GM23338 (cell line): Measurements from ENCODE around the gene MAN1C1. TPM values are rescaled to one million over a fixed set of nuclear protein-coding genes. Genes with fewer than 3 reads are reported as not detected.
"Not testable (repeated sequence)": the region's sequence is repeated elsewhere in the genome, so short reads cannot be mapped to it uniquely, and the experiment has no call there.

Experiments used
- ATAC-seq: fragments of 200-7000 bp; cut with Tn5 transposase; 3 replicates; pipeline ENCODE4 v1.9.1; 2020
- DNase-seq: peaks from one replicate; pipeline ENCODE4 v3.0.0-alpha.2; 2015; ENCODE audit warnings: low spot score
- H2AFZ ChIP-seq: fragments of 200-600 bp; sonication (generic); 2 replicates; pipeline ENCODE4 v1.8.0; 2016; ENCODE audit warnings: antibody characterized with exemption, mild to moderate bottlenecking, moderate library complexity
- H3F3A ChIP-seq: fragments of 200-600 bp; sonication (generic); replicated peaks from 2 replicates; pipeline ENCODE4 v1.8.0; 2017; ENCODE audit warnings: antibody characterized with exemption, mixed run types, low read depth
- H3K27ac ChIP-seq: fragments of 200-600 bp; sonication (generic); 2 replicates; pipeline ENCODE4 v1.6.1; 2016; ENCODE audit warnings: low read depth
- H3K27me3 ChIP-seq: fragments of 200-600 bp; sonication (generic); 2 replicates; pipeline ENCODE4 v1.8.0; 2016; ENCODE audit warnings: mild to moderate bottlenecking, mixed run types, moderate library complexity; ENCODE audit not compliant: insufficient read depth
- H3K36me3 ChIP-seq: fragments of 200-600 bp; sonication (generic); 2 replicates; pipeline ENCODE4 v1.8.0; 2016; ENCODE audit warnings: mild to moderate bottlenecking; ENCODE audit not compliant: insufficient read depth
- H3K4me1 ChIP-seq: fragments of 200-600 bp; sonication (generic); 2 replicates; pipeline ENCODE4 v1.8.0; 2016; ENCODE audit warnings: mild to moderate bottlenecking, moderate library complexity; ENCODE audit not compliant: insufficient read depth
- H3K4me2 ChIP-seq: fragments of 200-600 bp; sonication (generic); 2 replicates; pipeline ENCODE4 v1.7.1; 2017; ENCODE audit warnings: mixed run types
- H3K4me3 ChIP-seq: fragments of 200-600 bp; sonication (generic); 2 replicates; pipeline ENCODE4 v1.6.1; 2016; ENCODE audit warnings: mixed run types
- H3K79me2 ChIP-seq: fragments of 200-600 bp; sonication (generic); replicated peaks from 2 replicates; pipeline ENCODE4 v1.8.0; 2017; ENCODE audit warnings: mild to moderate bottlenecking; ENCODE audit not compliant: insufficient read depth
- H3K9me2 ChIP-seq: fragments of 200-600 bp; sonication (generic); 2 replicates; pipeline ENCODE4 v1.8.0; 2017; ENCODE audit not compliant: insufficient read depth
- H4K20me1 ChIP-seq: fragments of 200-600 bp; sonication (generic); replicated peaks from 2 replicates; pipeline ENCODE4 v1.8.0; 2017; ENCODE audit warnings: mild to moderate bottlenecking; ENCODE audit not compliant: insufficient read depth
- H3K27ac Mint-ChIP-seq: 2 replicates; pipeline ENCODE4 v1.8.0; 2020; ENCODE audit warnings: inconsistent platforms, mild to moderate bottlenecking, moderate library complexity, mixed read lengths
- H3K27me3 Mint-ChIP-seq: 3 replicates; pipeline ENCODE4 v1.8.0; 2022; ENCODE audit warnings: low read depth, mild to moderate bottlenecking, moderate library complexity, mixed read lengths, inconsistent platforms; ENCODE audit not compliant: insufficient read depth, poor library complexity
- H3K36me3 Mint-ChIP-seq: 3 replicates; pipeline ENCODE4 v1.8.0; 2021; ENCODE audit warnings: low read depth, mild to moderate bottlenecking, inconsistent platforms, moderate library complexity, mixed read lengths
- H3K4me1 Mint-ChIP-seq: 3 replicates; pipeline ENCODE4 v1.8.0; 2020; ENCODE audit warnings: mild to moderate bottlenecking, inconsistent platforms, mixed read lengths
- H3K4me3 Mint-ChIP-seq: 3 replicates; pipeline ENCODE4 v1.8.0; 2021; ENCODE audit warnings: moderate library complexity, mild to moderate bottlenecking, inconsistent platforms, mixed read lengths
- H3K9me3 Mint-ChIP-seq: 3 replicates; pipeline ENCODE4 v1.8.0; 2020; ENCODE audit warnings: moderate library complexity, mild to moderate bottlenecking, inconsistent platforms, mixed read lengths
- NANOG ChIP-seq: IDR thresholded peaks from 2 replicates; pipeline ENCODE4 v1.6.1; 2016; ENCODE audit warnings: antibody characterized with exemption, borderline replicate concordance
- polyA plus RNA-seq: library from polyadenylated mRNA; unstranded; fragments of >200 nt; fragmentation: Nextera tagmentation; extraction: Ambion mirVana; gene quantifications from 2 replicates; pipeline ENCODE4 v1.2.1, GENCODE V29; 2016
- total RNA-seq: library from RNA; depleted of rRNA; stranded (reverse); fragments of >200 nt; shearing (Covaris generic); gene quantifications from 2 replicates; pipeline ENCODE4 v1.2.3, GENCODE V29; 2014
- TF ChIP-seq, protein P1 (sequence below): fragments of 250-450 bp; sonication (Bioruptor Pico); IDR thresholded peaks from 2 replicates; pipeline ENCODE4 v1.5.0; 2020; ENCODE audit warnings: mild to moderate bottlenecking, moderate library complexity

Gene MAN1C1
- total and polyA plus RNA-seq, 2 experiments from 2014 or later, result 5.4 to 13.6 TPM

DNA sequence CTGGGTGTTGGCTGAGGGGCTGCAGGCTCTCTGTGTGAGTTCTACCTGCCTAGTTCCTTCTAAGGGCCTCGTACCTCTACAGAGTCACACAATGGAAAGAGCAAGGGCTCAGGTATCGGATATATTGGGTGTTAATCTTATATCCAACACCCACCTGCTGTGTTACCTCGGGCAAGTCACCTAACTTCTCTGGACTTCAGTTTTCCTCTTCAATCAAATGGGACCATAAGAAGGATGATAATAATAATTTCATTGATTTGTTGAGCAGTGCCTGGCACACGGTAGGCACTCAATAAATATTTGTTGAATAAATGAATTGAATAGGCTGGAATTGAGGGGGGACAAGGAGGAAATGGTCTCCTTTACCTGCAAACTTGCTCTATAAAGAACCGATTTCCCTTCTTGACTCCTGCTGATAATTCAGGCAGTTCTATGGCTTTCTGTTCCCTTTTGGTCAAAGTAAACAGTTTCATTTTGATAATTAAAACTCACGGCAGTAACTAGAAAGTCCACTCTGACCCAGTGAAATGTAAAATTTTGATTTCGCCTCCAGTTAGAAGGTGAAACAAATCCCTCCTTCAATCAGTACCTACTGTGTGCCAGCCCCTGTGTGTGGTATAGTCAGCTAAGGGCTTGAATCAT, 16.5 kb upstream of the MAN1C1 start (continued):
- TF ChIP-seq, protein P1, sequence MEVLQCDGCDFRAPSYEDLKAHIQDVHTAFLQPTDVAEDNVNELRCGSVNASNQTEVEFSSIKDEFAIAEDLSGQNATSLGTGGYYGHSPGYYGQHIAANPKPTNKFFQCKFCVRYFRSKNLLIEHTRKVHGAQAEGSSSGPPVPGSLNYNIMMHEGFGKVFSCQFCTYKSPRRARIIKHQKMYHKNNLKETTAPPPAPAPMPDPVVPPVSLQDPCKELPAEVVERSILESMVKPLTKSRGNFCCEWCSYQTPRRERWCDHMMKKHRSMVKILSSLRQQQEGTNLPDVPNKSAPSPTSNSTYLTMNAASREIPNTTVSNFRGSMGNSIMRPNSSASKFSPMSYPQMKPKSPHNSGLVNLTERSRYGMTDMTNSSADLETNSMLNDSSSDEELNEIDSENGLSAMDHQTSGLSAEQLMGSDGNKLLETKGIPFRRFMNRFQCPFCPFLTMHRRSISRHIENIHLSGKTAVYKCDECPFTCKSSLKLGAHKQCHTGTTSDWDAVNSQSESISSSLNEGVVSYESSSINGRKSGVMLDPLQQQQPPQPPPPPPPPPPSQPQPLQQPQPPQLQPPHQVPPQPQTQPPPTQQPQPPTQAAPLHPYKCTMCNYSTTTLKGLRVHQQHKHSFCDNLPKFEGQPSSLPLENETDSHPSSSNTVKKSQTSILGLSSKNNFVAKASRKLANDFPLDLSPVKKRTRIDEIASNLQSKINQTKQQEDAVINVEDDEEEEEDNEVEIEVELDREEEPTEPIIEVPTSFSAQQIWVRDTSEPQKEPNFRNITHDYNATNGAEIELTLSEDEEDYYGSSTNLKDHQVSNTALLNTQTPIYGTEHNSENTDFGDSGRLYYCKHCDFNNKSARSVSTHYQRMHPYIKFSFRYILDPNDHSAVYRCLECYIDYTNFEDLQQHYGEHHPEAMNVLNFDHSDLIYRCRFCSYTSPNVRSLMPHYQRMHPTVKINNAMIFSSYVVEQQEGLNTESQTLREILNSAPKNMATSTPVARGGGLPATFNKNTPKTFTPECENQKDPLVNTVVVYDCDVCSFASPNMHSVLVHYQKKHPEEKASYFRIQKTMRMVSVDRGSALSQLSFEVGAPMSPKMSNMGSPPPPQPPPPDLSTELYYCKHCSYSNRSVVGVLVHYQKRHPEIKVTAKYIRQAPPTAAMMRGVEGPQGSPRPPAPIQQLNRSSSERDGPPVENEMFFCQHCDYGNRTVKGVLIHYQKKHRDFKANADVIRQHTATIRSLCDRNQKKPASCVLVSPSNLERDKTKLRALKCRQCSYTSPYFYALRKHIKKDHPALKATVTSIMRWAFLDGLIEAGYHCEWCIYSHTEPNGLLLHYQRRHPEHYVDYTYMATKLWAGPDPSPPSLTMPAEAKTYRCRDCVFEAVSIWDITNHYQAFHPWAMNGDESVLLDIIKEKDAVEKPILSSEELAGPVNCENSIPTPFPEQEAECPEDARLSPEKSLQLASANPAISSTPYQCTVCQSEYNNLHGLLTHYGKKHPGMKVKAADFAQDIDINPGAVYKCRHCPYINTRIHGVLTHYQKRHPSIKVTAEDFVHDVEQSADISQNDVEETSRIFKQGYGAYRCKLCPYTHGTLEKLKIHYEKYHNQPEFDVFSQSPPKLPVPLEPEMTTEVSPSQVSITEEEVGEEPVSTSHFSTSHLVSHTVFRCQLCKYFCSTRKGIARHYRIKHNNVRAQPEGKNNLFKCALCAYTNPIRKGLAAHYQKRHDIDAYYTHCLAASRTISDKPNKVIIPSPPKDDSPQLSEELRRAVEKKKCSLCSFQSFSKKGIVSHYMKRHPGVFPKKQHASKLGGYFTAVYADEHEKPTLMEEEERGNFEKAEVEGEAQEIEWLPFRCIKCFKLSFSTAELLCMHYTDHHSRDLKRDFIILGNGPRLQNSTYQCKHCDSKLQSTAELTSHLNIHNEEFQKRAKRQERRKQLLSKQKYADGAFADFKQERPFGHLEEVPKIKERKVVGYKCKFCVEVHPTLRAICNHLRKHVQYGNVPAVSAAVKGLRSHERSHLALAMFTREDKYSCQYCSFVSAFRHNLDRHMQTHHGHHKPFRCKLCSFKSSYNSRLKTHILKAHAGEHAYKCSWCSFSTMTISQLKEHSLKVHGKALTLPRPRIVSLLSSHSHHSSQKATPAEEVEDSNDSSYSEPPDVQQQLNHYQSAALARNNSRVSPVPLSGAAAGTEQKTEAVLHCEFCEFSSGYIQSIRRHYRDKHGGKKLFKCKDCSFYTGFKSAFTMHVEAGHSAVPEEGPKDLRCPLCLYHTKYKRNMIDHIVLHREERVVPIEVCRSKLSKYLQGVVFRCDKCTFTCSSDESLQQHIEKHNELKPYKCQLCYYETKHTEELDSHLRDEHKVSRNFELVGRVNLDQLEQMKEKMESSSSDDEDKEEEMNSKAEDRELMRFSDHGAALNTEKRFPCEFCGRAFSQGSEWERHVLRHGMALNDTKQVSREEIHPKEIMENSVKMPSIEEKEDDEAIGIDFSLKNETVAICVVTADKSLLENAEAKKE (CRISPR knock-in tag), result no peak
- TF ChIP-seq NANOG, result no peak

DNA sequence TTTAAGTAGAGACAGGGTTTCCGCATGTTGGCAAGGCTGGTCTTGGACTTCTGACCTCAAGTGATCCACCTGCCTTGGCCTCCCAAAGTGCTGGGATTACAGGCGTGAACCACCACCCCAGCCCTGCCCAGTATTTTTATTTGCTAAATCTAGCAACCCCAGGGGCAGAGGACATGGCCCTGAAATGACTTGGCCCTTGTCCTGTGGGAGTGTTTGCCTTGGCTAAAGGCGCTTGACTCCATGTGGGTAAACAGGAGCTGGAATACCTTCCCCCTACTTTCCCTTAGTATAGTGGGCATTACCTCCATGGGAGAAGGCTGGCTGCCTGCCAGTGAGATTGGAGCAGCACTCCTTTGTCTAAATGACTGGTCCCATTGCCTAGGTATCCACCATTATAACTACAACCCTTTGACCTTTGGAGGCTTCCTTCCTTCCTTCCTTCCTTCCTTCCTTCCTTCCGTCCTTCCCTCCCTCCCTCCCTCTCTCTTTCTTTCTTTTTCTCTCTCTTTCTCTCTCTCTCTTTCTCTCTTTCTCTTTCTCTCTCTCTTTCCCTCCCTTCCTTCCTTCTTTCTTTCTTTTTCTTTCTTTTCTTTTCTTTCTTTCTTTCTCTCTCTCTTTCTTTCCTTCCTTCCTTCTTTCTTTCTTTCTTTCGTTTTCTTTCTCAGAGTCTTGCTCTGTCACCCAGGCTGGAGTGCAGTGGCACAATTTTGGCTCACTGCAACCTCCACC, 15.5 kb upstream of the MAN1C1 start:
- not testable (repeated sequence) for H3K36me3 ChIP-seq, H3K27me3 Mint-ChIP-seq, H3K27me3 ChIP-seq, DNase-seq, H3K9me2 ChIP-seq, H3K27ac Mint-ChIP-seq, H3K4me3 Mint-ChIP-seq, H3K4me1 Mint-ChIP-seq, H4K20me1 ChIP-seq, H3K4me3 ChIP-seq, ATAC-seq, H3K4me1 ChIP-seq, H3K27ac ChIP-seq, H3F3A ChIP-seq, H3K36me3 Mint-ChIP-seq, H3K79me2 ChIP-seq, H3K4me2 ChIP-seq
- H2AFZ ChIP-seq, result 0 out of 2 replicates have a peak overlapping the region, but pooled peaks have one; percentile 47
- H3K9me3 Mint-ChIP-seq, result peaks cover 10% of the 10 kb centered on the region; the same call in 2 of the 3 replicates

DNA sequence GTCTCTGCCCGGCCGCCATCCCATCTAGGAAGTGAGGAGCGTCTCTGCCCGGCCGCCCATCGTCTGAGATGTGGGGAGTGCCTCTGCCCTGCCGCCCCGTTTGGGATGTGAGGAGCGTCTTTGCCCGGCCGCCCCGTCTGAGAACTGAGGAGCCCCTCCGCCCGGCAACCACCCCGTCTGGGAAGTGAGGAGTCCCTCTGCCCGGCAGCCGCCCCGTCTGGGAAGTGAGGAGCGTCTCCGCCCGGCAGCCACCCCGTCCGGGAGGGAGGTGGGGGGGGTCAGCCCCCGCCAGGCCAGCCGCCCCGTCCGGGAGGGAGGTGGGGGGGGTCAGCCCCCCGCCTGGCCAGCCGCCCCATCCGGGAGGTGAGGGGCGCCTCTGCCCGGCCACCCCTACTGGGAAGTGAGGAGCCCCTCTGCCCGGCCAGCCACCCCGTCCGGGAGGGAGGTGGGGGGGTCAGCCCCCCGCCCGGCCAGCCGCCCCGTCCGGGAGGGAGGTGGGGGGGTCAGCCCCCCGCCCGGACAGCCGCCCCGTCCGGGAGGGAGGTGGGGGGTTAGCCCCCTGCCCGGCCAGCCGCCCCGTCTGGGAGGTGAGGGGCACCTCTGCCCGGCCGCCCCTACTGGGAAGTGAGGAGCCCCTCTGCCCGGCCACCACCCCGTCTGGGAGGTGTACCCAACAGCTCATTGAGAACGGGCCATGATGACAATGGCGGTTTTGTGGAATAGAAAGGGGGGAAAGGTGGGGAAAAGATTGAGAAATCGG, 12.6 kb upstream of the MAN1C1 start:
- not testable (repeated sequence) for ATAC-seq, H3K4me1 Mint-ChIP-seq, H3K4me2 ChIP-seq, H3K27me3 ChIP-seq, H4K20me1 ChIP-seq, H3K27ac ChIP-seq, H3K4me3 Mint-ChIP-seq, H3K79me2 ChIP-seq, H3K4me3 ChIP-seq, H3K9me2 ChIP-seq, H3K27me3 Mint-ChIP-seq, H3F3A ChIP-seq, H3K4me1 ChIP-seq, H3K36me3 Mint-ChIP-seq, H2AFZ ChIP-seq, H3K9me3 Mint-ChIP-seq, H3K36me3 ChIP-seq, DNase-seq, H3K27ac Mint-ChIP-seq
